ENCODE measurements around the gene GSK3B.

- TF ChIP-seq CTCF (IDR thresholded peaks at IDR 0.05) (no peak), POLR2A (IDR thresholded peaks at IDR 0.05) (no peak)
Observed at GRCh38 chr3:119871571-119871970, 222.7 kb downstream of the GSK3B start.

All from thyroid gland (tissue), 4 donors.